ENCODE data around the gene POLD4. TPM values are rescaled to one million over a fixed set of nuclear protein-coding genes. Genes with fewer than 3 reads are reported as not detected.

POLD4 gene
- total RNA-seq, 1 experiment from 2014 or later = 56.2 TPM

- DNase-seq (ENCODE audit: low read depth) = peak; percentile 62
Measured at GRCh38 chr11:67371189-67371910, 18.0 kb upstream of the POLD4 start.

DNA sequence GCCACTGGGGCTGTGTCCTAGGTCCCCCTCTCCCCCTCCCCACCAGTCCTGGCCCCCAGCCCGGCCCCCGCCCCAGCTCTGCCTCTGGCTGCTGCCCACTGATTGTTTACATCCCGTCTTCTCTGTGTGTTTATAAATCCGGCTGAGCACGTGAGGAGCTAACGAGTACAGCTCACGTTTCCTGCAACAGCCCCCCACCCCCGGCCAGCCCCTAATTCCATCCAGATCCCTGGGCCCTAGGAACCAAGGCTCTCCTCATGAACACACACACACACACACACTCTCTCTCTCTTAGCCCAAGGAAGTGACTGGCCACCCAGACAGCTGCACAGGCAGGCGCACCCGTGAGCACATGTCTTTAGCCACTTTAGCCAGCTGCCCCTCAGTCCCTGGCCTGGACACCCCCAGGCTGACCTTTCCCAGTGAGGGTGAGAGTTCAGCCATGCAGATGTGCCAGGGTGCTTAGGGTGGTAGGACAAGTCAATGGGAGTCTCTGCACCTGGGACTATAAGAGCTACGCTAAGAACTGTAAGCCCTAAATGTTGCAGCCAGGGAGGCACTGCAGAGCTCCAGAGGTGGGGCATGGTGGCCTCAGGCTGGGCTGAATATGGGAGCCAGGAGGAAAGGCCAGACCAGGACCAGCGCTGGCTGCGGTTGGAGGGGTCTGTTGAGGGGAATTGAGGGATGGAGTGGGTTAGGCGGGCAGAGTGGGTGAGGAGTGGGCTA is 17.2 kb upstream of the POLD4 start:
- no peak for DNase-seq (ENCODE audit: low read depth)

- DNase-seq (ENCODE audit: low read depth) = no peak
Measured at GRCh38 chr11:67369801-67370284, 16.5 kb upstream of the POLD4 start.

DNA sequence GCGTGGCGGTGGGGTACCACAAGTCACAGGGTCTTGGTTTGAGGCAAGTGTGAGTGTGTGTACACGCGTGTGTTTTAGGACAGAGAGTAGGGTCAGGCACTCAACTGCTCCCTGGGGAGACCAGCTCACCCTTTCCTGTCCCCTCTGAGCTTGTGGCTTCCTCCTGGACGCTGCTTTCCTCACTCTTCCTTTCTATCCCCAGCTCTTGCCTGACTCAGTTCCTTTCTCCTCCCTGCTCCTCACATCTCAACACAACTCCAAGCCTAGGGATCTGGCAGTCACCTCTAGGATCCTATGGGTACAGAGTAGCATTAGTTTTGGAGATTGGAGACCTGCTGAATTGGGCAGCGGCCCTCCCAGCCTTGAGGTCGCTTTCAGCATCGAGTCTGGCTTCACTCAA is 15.9 kb upstream of the POLD4 start:
- DNase-seq (ENCODE audit: low read depth) = no peak

DNA sequence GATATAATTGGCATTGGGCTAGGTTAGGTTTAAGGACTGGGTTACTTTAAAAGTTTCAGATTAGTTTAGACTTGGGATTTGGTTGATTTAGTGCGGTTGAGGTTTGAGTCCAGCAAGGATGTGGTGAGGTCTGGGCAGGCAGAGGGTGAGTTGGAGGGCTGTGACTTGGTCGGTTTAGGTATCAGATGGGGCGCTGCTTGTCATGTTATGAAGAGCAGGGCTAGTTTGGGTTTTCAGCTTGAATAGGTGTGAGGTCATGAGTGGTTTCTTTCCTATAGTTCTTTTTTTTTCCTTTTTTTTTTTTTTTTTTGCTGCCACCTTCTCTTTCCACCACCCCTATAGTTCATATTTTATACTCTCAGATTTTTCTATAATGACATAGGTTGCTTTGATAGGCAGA is 15.3 kb upstream of the POLD4 start:
- DNase-seq (ENCODE audit: low read depth) = no peak

- DNase-seq (ENCODE audit: low read depth) = no peak
Measured at GRCh38 chr11:67367761-67368227, 14.4 kb upstream of the POLD4 start.

DNA sequence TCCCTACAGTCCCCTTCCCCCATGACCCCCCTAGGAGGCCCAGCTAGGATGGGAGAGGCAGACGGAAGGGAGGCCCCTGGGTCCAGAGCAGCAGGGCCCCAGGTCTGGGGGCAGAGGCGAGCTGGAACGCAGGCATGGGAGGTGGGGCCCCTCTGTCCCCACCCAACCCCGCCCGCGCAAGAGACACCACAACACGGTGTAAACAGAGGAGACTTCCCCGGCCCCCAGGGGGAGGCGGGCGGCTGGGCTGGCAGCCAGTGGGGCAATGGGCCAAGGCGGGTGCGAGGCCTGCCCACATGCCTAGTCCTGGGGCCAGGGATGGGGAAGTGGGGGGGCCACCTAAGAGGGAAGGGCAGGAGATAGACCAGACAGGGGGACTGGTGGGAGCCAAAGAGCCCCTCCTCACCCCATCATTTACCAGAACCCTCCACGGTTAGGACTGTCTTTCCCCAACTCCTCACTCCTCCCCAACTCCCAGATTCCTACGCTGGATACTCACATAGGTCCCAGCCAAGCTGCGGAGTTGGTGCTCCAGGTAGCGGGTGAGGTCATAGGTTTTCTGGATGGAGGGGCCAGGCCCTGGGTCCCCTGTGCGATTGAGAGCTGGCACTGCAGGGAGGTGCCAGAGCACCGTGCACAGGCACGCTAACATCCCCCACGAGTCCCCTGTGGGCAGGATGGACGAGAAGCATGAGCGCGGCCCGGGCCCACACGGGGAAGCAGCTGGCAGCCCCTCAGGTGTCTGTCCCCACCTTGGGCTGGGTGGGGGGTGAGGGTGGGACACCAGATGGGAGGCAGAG is 13.8 kb upstream of the POLD4 start:
- peak; percentile 37 for DNase-seq (ENCODE audit: low read depth)

DNA sequence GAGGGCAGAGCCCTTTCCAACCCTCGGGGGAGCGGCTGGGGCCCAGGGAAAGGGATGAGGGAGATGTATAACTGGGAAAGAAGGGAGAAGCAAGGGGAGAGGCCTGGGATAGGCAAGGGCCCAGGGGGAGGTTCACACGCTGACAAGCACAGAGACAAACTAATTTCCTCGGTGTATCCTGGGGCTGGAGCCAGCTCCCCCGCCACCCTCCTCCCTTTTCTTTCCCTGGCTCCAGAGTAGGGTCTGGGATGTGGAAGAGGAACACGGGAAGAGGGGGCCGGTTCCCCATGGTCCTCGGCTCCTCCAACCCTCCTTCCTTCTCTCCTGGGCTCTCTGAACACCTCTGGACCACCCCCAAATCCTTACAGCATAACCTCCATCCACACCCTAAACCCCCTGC is 13.2 kb upstream of the POLD4 start:
- DNase-seq (ENCODE audit: low read depth) = no peak

DNA sequence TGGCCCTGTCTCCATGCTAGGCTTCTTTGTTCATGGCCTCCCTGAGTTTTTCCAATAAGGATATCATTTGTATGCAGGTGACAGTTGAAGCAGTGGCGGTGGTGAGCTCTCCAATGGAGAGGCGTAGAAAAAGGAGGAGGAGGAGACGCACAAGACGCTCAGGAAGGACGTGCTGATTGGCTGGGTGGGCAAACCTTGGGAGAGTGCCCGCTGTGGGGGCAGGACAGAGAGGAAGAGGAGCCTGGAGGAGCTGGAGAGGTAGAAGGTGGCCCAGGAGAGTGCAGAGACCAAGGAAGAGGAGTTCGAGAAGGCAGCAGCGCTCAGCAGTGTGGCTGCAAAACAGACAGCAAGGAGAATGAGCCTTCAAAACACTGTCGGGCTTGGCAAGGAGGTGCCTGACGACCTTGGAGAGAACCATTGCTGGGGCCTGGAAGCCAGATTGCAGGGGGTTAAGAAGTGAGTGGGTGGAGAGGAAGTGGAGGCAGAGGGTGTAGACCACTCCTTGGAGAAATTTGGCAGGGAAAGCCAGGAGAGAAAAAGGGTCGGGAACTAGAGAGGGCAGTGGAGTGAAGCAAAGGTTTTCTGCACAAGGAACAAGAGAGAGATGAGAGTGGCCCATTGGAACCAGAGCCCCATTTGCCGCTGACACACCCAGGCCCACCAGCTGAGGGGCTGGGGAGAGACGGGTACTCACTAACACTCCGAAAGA is 12.5 kb upstream of the POLD4 start:
- DNase-seq (ENCODE audit: low read depth) = no peak

GRCh38 chr11:67364783-67365722 is 11.7 kb upstream of the POLD4 start:
- no peak for DNase-seq (ENCODE audit: low read depth)

DNA sequence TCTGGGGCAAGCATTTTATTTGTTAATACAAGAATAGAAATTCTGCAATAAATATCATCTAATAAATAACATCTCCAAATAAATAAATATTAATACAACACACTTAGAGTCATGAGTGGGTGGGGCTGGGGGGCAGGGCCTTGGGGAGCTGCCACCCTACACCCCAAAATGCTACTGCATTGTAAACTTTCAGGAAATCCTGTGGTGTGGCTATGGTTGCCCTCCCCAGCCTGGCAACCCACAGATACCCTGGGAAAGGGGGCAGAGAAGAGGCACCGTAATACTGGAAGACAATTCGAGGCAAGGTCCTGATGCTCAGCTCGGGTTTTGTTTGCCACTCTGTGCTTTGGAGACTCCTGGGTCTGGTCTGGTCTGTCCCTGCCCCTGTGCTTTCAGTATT is 10.8 kb upstream of the POLD4 start:
- no peak for DNase-seq (ENCODE audit: low read depth)

- peak; percentile 55 for DNase-seq (ENCODE audit: low read depth)
Measured at GRCh38 chr11:67357831-67358670, 4.7 kb upstream of the POLD4 start.

DNA sequence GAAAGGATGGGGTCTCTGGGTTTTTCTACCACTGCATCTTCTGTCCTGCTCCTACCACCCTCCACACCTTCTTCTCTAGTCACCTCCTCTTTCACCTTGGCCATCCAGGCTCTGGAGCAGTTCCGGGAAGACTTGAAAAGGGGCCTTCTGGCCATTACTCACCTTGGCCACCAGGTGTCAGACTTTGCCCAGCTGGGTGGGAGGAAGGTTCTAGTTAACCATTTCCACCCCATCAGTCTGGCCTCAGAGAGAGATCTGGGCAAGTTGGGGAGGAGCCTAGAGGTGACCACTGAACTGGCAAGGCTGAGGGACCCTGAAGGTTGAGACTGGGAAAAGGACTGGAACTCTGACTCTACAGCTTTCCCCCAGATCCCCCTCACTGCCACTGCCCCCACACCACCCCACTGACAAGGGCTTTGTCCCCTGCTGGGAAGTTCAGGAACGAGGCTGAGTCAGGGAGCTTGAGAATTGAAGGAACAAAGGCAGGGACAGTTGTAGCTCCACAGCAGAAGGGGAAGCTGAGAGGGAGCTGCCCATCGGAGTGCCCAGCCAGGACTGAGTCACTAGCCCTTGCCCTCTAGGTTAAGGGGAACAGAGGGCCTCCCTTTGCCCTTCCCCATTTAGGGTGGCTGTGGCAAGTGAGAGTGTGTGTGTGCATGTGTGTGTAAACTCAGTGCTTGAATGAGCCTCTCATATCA is 3.7 kb upstream of the POLD4 start:
- DNase-seq (ENCODE audit: low read depth) = peak; percentile 84

DNA sequence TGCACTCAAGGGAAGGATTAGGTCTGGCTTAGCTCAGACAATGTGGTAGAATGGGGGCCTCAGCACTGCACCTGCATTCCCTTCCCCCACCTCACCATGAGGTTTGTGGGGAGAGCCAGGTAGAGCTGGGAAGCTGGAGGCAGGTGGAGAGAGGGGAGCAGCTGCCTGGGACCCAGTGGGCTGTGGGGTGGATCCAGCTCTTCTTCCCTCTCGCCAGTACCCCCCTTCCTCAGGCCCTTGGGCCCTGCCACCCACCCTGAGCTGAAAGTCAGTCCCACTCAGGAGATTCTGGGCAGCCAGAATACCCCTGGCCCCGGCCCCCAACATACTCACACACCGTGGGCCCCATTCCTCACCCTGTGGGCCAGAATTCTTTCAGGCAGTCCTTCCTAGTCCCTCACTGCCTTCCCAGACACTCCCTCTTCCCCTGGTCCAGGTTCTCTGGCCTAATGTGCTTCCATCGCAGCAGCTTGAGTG is 3.1 kb upstream of the POLD4 start:
- DNase-seq (ENCODE audit: low read depth) = no peak

DNA sequence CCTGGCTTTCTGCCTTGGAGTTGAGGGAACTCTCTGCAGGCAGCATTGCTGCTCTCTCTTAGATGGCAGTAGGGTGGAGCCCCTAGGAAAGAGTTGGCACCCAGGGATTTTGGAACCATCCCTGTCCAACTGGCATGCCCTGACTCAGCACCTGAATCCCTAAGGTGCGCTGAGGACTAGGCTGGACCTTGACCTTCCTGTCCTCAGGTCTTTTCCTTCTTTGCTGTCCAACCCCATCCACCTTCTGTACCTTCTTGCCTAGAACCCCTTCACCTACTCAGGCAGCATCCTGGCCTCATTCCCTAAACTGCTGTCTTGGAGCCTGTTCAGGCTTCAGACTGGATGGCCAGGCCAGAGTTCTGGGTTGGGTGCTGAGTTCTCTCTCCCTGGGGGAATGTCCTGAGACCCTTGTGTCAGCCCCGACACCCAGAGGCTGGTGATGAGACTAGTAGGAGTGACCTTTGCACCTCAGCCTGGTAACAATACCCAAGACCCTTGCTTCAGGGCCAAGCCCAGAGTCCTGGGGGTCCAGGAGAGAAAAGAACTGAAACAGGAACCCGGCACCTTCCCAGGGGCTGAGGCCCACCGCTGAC is 2.5 kb upstream of the POLD4 start:
- DNase-seq (ENCODE audit: low read depth) = no peak

GRCh38 chr11:67355023-67355793 is 1.9 kb upstream of the POLD4 start:
- no peak for DNase-seq (ENCODE audit: low read depth)

Measured in Daoy (cell line).